GM12801 (cell line): ENCODE measurements around the gene IRF3.

Source experiments
- TF ChIP-seq, protein P1 (sequence below): IDR thresholded peaks from one replicate; pipeline ENCODE4 v1.5.1; 2011; ENCODE audit warnings: control low read depth; ENCODE audit not compliant: insufficient read length; ENCODE audit errors: extremely low read depth

IRF3 gene

DNA sequence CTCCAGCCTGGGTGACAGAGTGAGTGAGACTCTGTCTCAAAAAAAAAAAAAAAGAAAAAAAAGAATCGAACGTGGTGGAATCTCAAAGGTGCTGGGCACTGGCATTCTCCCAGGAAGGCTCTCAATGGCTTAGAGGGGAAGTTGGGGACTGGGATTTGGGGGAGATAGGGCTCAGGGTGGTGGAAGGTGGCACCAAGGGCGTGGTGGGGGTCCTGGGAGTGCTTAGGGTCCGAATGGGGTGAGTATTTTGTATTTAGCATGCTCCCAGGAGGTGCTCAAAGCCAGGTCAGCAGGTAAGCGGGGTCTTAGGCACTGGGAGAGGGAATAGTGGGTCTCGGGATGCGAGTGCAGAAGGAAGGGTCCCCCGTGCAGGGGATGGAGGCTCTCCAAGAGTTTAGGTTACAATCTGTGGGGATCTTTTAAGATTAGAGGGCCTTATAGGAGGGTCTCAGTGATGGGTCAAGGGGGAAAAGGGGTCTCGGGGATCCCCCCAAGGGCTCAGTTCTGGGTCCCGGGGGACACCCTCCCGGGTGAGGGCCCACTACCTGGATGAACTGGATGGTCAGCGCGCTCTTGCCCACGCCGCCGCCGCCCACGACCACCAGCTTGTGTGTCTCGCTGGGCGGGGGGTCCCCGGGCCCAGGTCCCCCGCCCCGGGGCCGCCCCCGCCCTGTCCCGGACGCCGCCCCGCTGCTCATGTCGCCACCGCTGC, 26.1 kb downstream of the IRF3 start:
- TF ChIP-seq, protein P1, sequence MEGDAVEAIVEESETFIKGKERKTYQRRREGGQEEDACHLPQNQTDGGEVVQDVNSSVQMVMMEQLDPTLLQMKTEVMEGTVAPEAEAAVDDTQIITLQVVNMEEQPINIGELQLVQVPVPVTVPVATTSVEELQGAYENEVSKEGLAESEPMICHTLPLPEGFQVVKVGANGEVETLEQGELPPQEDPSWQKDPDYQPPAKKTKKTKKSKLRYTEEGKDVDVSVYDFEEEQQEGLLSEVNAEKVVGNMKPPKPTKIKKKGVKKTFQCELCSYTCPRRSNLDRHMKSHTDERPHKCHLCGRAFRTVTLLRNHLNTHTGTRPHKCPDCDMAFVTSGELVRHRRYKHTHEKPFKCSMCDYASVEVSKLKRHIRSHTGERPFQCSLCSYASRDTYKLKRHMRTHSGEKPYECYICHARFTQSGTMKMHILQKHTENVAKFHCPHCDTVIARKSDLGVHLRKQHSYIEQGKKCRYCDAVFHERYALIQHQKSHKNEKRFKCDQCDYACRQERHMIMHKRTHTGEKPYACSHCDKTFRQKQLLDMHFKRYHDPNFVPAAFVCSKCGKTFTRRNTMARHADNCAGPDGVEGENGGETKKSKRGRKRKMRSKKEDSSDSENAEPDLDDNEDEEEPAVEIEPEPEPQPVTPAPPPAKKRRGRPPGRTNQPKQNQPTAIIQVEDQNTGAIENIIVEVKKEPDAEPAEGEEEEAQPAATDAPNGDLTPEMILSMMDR = no peak

DNA sequence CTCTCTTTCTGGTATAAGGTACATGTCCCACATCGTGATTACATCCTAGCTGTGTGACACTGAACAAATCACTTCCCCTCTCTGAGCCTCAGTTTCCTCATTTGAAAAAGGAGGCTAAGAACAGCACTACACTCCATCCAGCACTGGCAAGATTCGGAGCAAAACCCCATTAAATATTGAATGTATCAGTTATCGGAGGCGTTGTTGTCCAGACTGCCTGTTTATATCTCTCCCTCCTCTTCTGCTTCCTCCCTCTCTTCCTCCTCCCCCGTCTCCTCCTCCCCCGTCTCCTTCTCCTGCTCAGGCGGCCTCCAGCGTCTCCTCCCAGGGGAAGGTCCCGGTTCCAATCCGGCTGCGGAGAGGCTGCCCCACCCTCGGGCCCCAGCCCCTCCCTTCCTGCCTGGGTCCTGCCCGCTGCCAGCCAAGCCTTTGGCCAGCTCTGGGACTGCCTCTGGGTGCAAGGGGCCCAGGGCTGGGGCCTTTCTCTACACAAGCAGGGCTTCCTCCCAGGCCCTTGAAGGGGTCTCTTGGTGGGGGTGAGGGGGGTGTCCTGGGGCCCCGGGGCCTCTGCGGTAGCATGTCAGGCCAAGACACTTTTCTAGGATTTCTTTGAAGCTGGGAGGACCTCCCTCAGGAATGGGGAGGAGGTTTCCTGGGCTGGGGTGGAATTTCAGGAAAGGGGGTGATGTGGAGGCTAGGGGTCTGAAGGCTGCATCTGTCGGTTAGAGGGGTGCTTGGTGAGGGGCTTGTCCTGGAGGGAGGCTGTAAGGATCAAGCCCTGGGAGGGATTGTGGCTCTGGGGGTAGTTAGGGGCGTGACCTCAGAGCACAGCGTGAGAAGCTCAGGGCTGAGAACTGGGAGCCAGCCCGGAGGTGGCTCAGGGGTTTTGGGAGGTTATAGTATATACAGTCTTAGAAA, 27.6 kb downstream of the IRF3 start:
- TF ChIP-seq, protein P1 = no peak

DNA sequence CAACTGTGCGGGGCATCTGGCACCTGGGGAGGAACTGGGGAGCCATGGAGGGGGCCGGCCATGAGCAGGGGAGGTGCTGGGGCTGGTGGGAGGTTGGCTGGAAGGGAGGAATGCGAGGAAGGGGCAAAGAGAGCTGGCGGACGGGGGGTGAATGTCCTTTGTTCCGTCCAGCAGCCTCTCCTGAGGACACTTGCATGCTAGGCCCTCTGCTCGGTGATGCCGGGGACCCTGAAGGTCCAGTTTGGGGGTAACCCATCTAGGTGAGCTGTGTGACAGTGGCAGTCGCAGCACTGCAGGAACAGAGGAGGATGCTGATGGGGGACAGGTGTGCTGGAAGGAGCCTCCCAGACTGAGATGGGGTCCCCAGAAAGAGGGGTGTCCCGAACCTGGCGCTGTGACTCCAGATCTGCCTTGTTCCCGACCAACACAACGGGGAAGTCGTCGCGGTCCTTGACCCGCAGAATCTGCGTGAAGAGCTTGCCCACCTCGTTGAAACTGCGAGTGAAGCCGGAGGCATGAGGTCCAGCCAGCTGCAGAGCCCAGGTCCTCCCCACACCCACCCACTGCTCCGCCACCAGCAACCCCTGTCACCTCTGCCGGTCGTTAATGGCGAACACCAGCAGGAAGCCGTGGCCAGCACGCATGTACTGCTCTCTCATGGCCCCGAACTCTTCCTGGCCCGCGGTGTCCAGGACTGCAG, 29.3 kb downstream of the IRF3 start:
- TF ChIP-seq, protein P1 = no peak

DNA sequence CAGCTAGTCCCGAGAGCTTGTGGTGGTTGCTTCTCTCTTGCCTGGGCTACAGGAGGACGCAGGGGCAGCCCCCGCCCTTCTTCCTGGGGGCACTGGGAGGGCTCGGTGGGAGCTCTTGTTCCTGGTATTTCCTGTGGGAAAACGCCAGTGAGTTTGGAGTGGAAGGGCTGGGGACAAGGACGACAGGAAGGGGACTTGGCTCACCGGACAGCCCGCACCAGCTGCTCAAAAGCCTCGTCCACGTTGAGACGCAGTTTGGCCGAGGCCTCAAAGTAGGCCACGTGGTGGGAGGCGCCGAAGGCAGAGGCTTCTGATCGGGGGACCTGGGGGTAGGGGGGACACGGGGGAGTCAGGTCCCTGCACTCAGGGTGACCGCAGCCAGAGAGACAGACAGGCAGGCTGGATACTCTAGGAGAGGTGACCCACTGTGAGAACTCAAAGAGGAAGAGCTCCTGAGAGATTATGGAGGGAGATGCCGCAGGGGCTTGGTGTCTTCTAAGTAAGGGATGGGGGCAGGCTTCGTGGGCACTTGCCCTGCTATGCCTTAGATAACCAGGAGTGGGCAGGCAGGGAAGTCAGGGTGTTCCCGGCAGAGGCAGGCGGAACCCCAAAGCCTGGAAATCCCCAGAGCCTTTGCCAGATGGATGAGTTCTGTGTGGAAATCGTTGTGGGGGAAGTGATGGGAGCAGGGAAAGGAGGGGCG, 30.0 kb downstream of the IRF3 start:
- TF ChIP-seq, protein P1 = no peak

DNA sequence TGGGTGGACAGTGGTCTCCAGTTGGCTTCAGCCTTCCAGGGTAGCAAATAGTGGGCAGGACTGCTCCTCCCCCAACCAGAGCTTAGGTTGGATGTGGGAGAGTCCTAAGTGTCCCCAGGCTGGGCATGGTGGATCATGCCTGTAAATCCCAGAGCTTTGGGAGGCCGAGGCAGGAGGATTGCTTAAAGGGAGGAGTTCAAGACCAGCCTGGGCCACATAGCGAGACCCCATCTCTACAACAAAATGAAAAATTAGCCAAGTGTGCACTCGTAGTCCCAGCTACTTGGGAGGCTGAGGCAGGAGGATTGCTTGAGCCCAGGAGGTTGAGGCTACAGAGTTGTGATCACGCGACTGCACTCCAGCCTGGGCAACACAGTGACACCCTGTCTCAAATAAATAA, 33.1 kb downstream of the IRF3 start:
- TF ChIP-seq, protein P1 = no peak

DNA sequence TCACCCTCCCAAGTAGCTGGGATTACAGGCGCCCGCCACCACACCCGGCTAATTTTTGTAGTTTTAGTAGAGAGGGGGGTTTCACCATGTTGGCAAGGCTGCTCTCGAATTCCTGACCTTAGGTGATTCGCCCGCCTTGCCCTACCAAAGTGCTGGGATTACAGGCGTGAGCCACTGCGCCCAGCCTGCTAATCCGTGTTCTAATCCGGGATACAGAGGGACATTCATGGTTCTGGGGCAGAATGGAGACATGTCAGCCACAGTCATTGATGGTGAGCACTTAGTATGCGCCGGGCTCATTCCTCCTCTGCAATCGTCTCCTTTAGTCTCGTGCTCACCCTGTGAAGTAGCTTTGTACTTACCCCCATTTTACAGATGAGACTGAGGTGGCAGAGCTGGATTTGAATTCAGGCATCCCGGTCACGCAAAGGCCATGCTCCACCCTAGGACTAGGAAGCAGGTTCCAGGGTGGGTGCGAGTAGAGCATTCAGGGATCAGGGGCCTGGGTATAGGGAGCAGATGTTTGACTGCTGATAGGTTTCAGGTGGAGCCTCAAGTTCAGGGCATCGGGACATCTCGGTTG, 34.0 kb downstream of the IRF3 start:
- TF ChIP-seq, protein P1 = no peak
